Measurements from ENCODE around the gene ZNF655.
"Not testable (repeated sequence)": the region's sequence is repeated elsewhere in the genome, so short reads cannot be mapped to it uniquely, and the experiment has no call there.

ZNF655 gene

DNA sequence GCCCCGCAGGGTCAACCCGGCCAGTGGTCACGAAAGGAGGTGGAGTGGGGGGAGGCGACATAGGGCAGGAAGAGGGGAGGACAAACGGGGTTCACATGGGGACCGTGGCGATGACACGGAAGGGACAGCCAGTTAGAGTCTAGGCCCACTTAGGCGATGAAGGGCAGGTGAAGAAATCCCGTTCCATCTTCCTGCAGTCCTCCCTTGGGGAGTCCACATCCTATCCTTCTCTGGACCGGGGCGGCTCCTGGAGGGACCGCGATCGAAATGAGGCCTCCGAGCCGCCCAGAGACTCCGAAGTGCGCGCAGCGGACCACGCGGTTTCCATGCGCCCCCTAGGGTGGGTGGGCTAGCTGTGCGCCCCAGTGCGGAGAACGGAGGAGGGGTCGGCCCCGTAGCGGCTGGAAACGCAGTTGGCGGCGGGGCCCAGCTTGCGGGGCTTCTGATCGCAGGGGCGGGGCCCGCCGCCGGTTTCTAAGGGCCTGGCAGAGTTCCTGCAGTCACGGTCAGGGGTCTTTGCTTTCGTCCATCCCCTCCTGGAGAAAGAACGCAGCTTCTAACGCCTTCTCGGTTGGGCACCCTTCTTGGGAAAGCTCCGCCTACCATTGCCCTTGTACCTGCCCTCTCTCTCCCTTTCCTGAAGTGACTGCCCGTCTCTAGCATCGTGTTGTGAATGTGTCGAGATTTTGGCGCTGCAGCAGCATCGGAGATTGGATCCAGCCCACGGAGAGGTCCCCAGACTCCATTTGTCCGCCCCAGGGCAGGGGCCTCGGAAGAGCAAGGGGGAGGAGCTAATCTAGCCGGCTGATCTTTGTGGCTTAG, 21.7 kb downstream of the ZNF655 start:
- H3K27ac ChIP-seq (ENCODE audit: low read length): no peak overlapping the region
- no peak overlapping the region for H3K4me2 ChIP-seq (ENCODE audit: insufficient read depth, low read length)
- no peak overlapping the region for H3K4me3 ChIP-seq (ENCODE audit: low read depth in 1 of 2, low read length in 2 of 2)
- H3K4me1 ChIP-seq (ENCODE audit: insufficient read depth, low read length): no peaks in the 10 kb centered on the region
- H3K27me3 ChIP-seq (ENCODE audit: insufficient read depth, low read length, poor library complexity): no peaks in the 10 kb centered on the region
- no peak overlapping the region for H3K9ac ChIP-seq (ENCODE audit: low read depth, low read length)
- H3K36me3 ChIP-seq (ENCODE audit: insufficient read depth, low read length): no peaks in the 10 kb centered on the region
- no peak for TF ChIP-seq EZH2 (IDR thresholded peaks at IDR 0.05; ENCODE audit: borderline replicate concordance, low read depth, low read length, severe bottlenecking)
- TF ChIP-seq, protein P1, sequence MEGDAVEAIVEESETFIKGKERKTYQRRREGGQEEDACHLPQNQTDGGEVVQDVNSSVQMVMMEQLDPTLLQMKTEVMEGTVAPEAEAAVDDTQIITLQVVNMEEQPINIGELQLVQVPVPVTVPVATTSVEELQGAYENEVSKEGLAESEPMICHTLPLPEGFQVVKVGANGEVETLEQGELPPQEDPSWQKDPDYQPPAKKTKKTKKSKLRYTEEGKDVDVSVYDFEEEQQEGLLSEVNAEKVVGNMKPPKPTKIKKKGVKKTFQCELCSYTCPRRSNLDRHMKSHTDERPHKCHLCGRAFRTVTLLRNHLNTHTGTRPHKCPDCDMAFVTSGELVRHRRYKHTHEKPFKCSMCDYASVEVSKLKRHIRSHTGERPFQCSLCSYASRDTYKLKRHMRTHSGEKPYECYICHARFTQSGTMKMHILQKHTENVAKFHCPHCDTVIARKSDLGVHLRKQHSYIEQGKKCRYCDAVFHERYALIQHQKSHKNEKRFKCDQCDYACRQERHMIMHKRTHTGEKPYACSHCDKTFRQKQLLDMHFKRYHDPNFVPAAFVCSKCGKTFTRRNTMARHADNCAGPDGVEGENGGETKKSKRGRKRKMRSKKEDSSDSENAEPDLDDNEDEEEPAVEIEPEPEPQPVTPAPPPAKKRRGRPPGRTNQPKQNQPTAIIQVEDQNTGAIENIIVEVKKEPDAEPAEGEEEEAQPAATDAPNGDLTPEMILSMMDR (IDR thresholded peaks at IDR 0.05; ENCODE audit: borderline replicate concordance, extremely low read depth, low read length, poor library complexity, severe bottlenecking): no peak
- no peaks in the 10 kb centered on the region for H3K79me2 ChIP-seq (ENCODE audit: insufficient read depth, low read length)
- H4K20me1 ChIP-seq (ENCODE audit: insufficient read depth, low read length): no peaks in the 10 kb centered on the region
- ATAC-seq (ENCODE audit: insufficient read depth, low read depth) (0 out of 3 replicates have a peak, but pooled peaks have one; percentile 11), DNase-seq (no peak)
- no peaks in the 10 kb centered on the region for H3K9me3 ChIP-seq (ENCODE audit: insufficient read depth, low read length, severe bottlenecking)
- no peak overlapping the region for H2AFZ ChIP-seq (ENCODE audit: low read depth, low read length)

DNA sequence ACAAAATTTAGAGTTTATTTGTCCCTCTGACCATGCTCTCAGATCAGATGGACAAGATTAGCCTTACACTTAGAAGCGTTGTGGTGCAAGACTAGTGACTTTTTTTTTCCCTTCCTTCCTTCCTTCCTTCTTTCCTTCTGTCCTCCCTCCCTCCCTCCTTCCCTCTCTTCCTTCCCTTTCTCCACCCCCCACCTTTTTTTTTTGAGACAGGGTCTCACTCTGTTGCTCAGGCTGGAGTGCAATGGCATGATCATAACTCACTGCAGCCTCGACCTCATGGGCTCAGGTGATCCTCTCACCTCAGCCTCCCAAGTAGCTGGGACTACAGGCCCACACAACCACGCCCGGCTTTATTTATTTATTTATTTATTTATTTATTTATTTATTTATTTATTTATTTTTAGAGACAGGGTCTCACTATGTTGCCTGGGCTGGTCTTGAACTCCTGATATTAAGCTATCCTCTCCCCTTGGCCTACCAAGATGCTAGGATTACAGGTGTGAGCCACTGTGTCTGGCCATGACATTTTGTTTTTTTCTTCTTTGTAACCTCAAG, 22.4 kb downstream of the ZNF655 start:
- not testable (repeated sequence) for DNase-seq; H3K4me2 ChIP-seq (ENCODE audit: insufficient read depth, low read length); H3K4me3 ChIP-seq (ENCODE audit: low read depth in 1 of 2, low read length in 2 of 2); H4K20me1 ChIP-seq (ENCODE audit: insufficient read depth, low read length); ATAC-seq (ENCODE audit: insufficient read depth, low read depth); H3K4me1 ChIP-seq (ENCODE audit: insufficient read depth, low read length); H3K79me2 ChIP-seq (ENCODE audit: insufficient read depth, low read length); H3K9me3 ChIP-seq (ENCODE audit: insufficient read depth, low read length, severe bottlenecking); H3K27me3 ChIP-seq (ENCODE audit: insufficient read depth, low read length, poor library complexity); H3K36me3 ChIP-seq (ENCODE audit: insufficient read depth, low read length); H3K9ac ChIP-seq (ENCODE audit: low read depth, low read length); H2AFZ ChIP-seq (ENCODE audit: low read depth, low read length); H3K27ac ChIP-seq (ENCODE audit: low read length)

DNA sequence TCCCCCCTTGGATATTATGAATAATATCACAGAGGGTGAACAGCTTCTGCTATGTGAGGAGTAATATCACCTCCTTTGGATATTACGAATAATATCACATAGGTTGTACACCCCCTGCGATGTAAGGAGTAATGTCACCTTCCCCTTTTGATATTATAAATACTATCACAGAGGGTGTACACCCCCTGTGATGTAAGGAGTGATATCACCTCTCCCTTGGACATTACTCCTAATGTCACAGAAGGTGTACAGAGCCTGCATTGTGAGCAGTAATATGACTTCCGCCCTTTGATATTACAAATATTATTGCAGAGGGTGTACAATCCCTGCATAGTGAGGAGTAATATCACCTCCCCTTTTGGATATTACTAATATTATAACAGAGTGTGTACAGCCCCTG, 30.4 kb downstream of the ZNF655 start:
- H4K20me1 ChIP-seq (ENCODE audit: insufficient read depth, low read length): no peaks in the 10 kb centered on the region
- H3K79me2 ChIP-seq (ENCODE audit: insufficient read depth, low read length): no peaks in the 10 kb centered on the region
- H3K27ac ChIP-seq (ENCODE audit: low read length): no peak overlapping the region
- H3K36me3 ChIP-seq (ENCODE audit: insufficient read depth, low read length): no peaks in the 10 kb centered on the region
- no peak overlapping the region for H2AFZ ChIP-seq (ENCODE audit: low read depth, low read length)
- H3K9me3 ChIP-seq (ENCODE audit: insufficient read depth, low read length, severe bottlenecking): no peaks in the 10 kb centered on the region
- no peak overlapping the region for H3K4me2 ChIP-seq (ENCODE audit: insufficient read depth, low read length)
- no peaks in the 10 kb centered on the region for H3K4me1 ChIP-seq (ENCODE audit: insufficient read depth, low read length)
- no peak overlapping the region for H3K4me3 ChIP-seq (ENCODE audit: low read depth in 1 of 2, low read length in 2 of 2)
- ATAC-seq (ENCODE audit: insufficient read depth, low read depth) (no peak), DNase-seq (no peak)
- no peak overlapping the region for H3K9ac ChIP-seq (ENCODE audit: low read depth, low read length)
- no peaks in the 10 kb centered on the region for H3K27me3 ChIP-seq (ENCODE audit: insufficient read depth, low read length, poor library complexity)
- TF ChIP-seq, protein P1 (IDR thresholded peaks at IDR 0.05; ENCODE audit: borderline replicate concordance, extremely low read depth, low read length, poor library complexity, severe bottlenecking): no peak
- no peak for TF ChIP-seq EZH2 (IDR thresholded peaks at IDR 0.05; ENCODE audit: borderline replicate concordance, low read depth, low read length, severe bottlenecking)

DNA sequence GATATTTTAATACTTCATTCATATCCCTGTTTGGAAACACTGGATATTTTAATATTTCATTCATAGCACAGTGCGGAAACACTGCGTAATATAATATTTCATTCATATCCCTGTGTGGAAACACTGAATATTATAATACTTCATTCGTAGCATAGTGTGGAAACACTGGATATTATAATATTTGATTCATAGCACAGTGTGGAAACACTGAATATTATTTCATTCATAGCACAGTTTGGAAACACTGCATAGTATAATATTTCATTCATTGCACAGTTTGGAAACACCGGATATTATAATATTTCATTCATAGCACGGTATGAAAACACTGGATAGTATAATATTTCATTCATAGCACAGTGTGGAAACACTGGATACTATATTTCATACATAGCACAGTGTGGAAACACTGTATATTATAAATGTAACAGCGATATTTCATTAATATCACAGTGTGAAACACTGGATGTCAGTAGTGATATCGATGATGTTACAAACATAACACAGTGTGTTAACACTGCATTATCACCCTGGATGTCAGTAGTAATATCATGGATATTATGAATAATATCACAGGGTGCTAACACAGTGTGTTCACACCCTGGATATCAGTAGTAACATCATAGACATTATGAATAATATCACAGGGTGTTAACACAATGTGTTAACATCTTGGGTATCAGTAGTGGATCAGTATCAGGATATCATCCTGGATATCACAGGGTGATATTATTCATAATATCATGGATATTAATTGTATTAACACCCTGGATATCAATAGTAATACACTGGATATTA, 36.7 kb downstream of the ZNF655 start:
- Histone ChIP-seq H3K27ac (ENCODE audit: low read length) (no peak overlapping the region), H3K9ac (ENCODE audit: low read depth, low read length) (no peak overlapping the region), H3K4me2 (ENCODE audit: insufficient read depth, low read length) (no peak overlapping the region), H3K79me2 (ENCODE audit: insufficient read depth, low read length) (no peaks in the 10 kb centered on the region), H3K27me3 (ENCODE audit: insufficient read depth, low read length, poor library complexity) (no peaks in the 10 kb centered on the region), H2AFZ (ENCODE audit: low read depth, low read length) (no peak overlapping the region), H3K9me3 (ENCODE audit: insufficient read depth, low read length, severe bottlenecking) (no peaks in the 10 kb centered on the region), H3K4me1 (ENCODE audit: insufficient read depth, low read length) (no peaks in the 10 kb centered on the region), H3K36me3 (ENCODE audit: insufficient read depth, low read length) (no peaks in the 10 kb centered on the region), H3K4me3 (ENCODE audit: low read depth in 1 of 2, low read length in 2 of 2) (no peak overlapping the region), H4K20me1 (ENCODE audit: insufficient read depth, low read length) (no peaks in the 10 kb centered on the region)
- no peak for TF ChIP-seq EZH2 (IDR thresholded peaks at IDR 0.05; ENCODE audit: borderline replicate concordance, low read depth, low read length, severe bottlenecking)
- TF ChIP-seq, protein P1 (IDR thresholded peaks at IDR 0.05; ENCODE audit: borderline replicate concordance, extremely low read depth, low read length, poor library complexity, severe bottlenecking): no peak
- ATAC-seq (ENCODE audit: insufficient read depth, low read depth): peak; percentile 56
- DNase-seq: no peak

All from DND-41 (cell line).